B cell (primary cell): Measurements from ENCODE around the gene RNF224. TPM values are rescaled to one million over a fixed set of nuclear protein-coding genes. Genes with fewer than 3 reads are reported as not detected.

ENCODE experiments used
- ATAC-seq: fragments of 200-7000 bp; cut with Tn5 transposase; one replicate; pipeline ENCODE4 v1.10.0; 2021; ENCODE audit warnings: low read depth, mild to moderate bottlenecking, moderate number of reproducible peaks, moderate library complexity
- CTCF ChIA-PET: fragments of 350-600 bp; sonication (Branson Sonifier 250); formaldehyde crosslinking; loops from one replicate; lab custom pipeline; 2021; ENCODE audit warnings: antibody characterized with exemption, inconsistent platforms; lab: Charles Lee
- POLR2A ChIA-PET: fragments of 350-600 bp; sonication (Branson Sonifier 250); formaldehyde crosslinking; loops from one replicate; lab custom pipeline; 2021; ENCODE audit warnings: antibody characterized with exemption; lab: Charles Lee
- DNase-seq: peaks from one replicate; pipeline ENCODE4 v3.0.0; 2013
- H2AFZ ChIP-seq: 2 replicates; pipeline ENCODE4 v1.6.1; 2012; ENCODE audit warnings: mild to moderate bottlenecking, low read depth, low read length; ENCODE audit not compliant: insufficient read depth, poor library complexity, severe bottlenecking
- H3K27ac ChIP-seq, 2 donors: 1 replicate in 1 of 2; 2 replicates in 1 of 2; pipeline ENCODE4 v1.5.1; 2012 to 2013; ENCODE audit warnings: low read length in 2 of 2, mild to moderate bottlenecking in 2 of 2, moderate library complexity in 1 of 2
- H3K27me3 ChIP-seq, 4 experiments: fragments of 200-600 bp in 1 of 4; sonication (generic) in 1 of 4; replicated peaks in 1 of 4; 1 replicate in 2 of 4; 2 replicates in 2 of 4; pipeline versions ENCODE4 v1.6.1 to v1.7.0; 2013 to 2016; ENCODE audit warnings: low read length in 3 of 4, mild to moderate bottlenecking in 2 of 4, mixed read lengths in 1 of 4, moderate library complexity in 1 of 4; ENCODE audit not compliant: insufficient read depth in 4 of 4, control insufficient read depth in 3 of 4; ENCODE audit errors: control extremely low read depth in 1 of 4
- H3K36me3 ChIP-seq, 2 experiments: replicated peaks in 1 of 2; 1 replicate in 1 of 2; 2 replicates in 1 of 2; pipeline versions ENCODE4 v1.6.1 to v1.7.1; 2013; ENCODE audit warnings: low read length in 1 of 2; ENCODE audit not compliant: insufficient read depth in 2 of 2, control insufficient read depth in 1 of 2; ENCODE audit errors: control extremely low read depth in 1 of 2, extremely low read depth in 1 of 2
- H3K4me1 ChIP-seq, 2 donors: fragments of 200-600 bp in 1 of 2; sonication (generic) in 1 of 2; 1 replicate in 1 of 2; 2 replicates in 1 of 2; pipeline versions ENCODE4 v1.5.1 to v1.6.1; 2013 to 2017; ENCODE audit warnings: low read length in 2 of 2; ENCODE audit not compliant: control insufficient read depth in 2 of 2, insufficient read depth in 2 of 2
- H3K4me2 ChIP-seq: replicated peaks from 2 replicates; pipeline ENCODE3; 2012; ENCODE audit warnings: mild to moderate bottlenecking, low read depth, low read length; ENCODE audit not compliant: poor library complexity, severe bottlenecking
- H3K4me3 ChIP-seq, 5 experiments: fragments of 200-600 bp in 1 of 5; sonication (generic) in 1 of 5; 1 replicate in 3 of 5; 2 replicates in 2 of 5; pipeline versions ENCODE4 v1.5.1 to v1.7.0; 2011 to 2016; ENCODE audit warnings: low read length in 4 of 5, mild to moderate bottlenecking in 4 of 5, low read depth in 2 of 5, control low read depth in 1 of 5, moderate library complexity in 1 of 5; ENCODE audit not compliant: insufficient read depth in 1 of 5; ENCODE audit errors: control extremely low read depth in 1 of 5, extremely low read depth in 1 of 5
- H3K79me2 ChIP-seq: fragments of 200-600 bp; sonication (generic); one replicate; pipeline ENCODE4 v1.6.0; 2016; ENCODE audit warnings: low read length; ENCODE audit not compliant: control insufficient read depth, insufficient read depth
- H3K9ac ChIP-seq: fragments of 200-600 bp; sonication (generic); 2 replicates; pipeline ENCODE4 v1.6.1; 2017; ENCODE audit warnings: mild to moderate bottlenecking, low read length, moderate library complexity
- H3K9me3 ChIP-seq, 3 donors: one replicate each; pipeline versions ENCODE4 v1.6.1 to v1.7.1; 2013; ENCODE audit warnings: low read length in 2 of 3; ENCODE audit not compliant: control insufficient read depth in 2 of 3, insufficient read depth in 1 of 3; ENCODE audit errors: control extremely low read depth in 1 of 3
- H4K20me1 ChIP-seq: 2 replicates; pipeline ENCODE4 v1.6.0; 2012; ENCODE audit warnings: mild to moderate bottlenecking, low read length; ENCODE audit not compliant: insufficient read depth, control insufficient read depth, poor library complexity, severe bottlenecking
- H3K27ac Mint-ChIP-seq: one replicate; pipeline ENCODE4 v1.8.0; 2021; ENCODE audit warnings: mixed read lengths
- H3K27me3 Mint-ChIP-seq: one replicate; pipeline ENCODE4 v1.8.0; 2021; ENCODE audit warnings: mixed read lengths
- H3K4me1 Mint-ChIP-seq: one replicate; pipeline ENCODE4 v1.8.0; 2021; ENCODE audit warnings: mixed read lengths
- H3K4me3 Mint-ChIP-seq: one replicate; pipeline ENCODE4 v1.8.0; 2021; ENCODE audit warnings: mixed read lengths
- H3K9me3 Mint-ChIP-seq: one replicate; pipeline ENCODE4 v1.8.0; 2022; ENCODE audit warnings: mixed read lengths; ENCODE audit not compliant: insufficient read depth
- EZH2 ChIP-seq: IDR thresholded peaks from 2 replicates; pipeline ENCODE4 v1.6.1; 2012; ENCODE audit warnings: borderline replicate concordance, low read depth, mild to moderate bottlenecking, moderate library complexity, low read length; ENCODE audit not compliant: insufficient read depth, poor library complexity, severe bottlenecking
- WGBS: methylation state at CpG from one replicate; pipeline ENCODE4 v1.1.5; 2013; ENCODE audit warnings: missing lambda C conversion rate; ENCODE audit not compliant: insufficient coverage; 5-methylcytosine and 5-hydroxymethylcytosine counted together
- intact Hi-C: fragments of 100-400 bp; cut with micrococcal nuclease; formaldehyde crosslinking; loops from one replicate; pipeline ENCODE4 v1.10.0; 2022
- polyA plus RNA-seq: library from polyadenylated mRNA; depleted of rRNA; stranded (reverse); fragments of >200 nt; gene quantifications from 2 replicates; pipeline ENCODE4 v1.2.3, GENCODE V29; 2012
- total RNA-seq, 2 donors: library from RNA; stranded (reverse); fragments of 120-200 nt in 1 of 2; gene quantifications; 1 replicate in 1 of 2; 2 replicates in 1 of 2; pipeline versions ENCODE4 v1.2.3 to v1.2.4, GENCODE V29; 2013 to 2022
- TF ChIP-seq, protein P1 (sequence below): fragments of 200-600 bp; IDR thresholded peaks from one replicate; pipeline ENCODE4 v1.8.0; 2022; ENCODE audit warnings: antibody characterized with exemption, mild to moderate bottlenecking

Gene RNF224
- total and polyA plus RNA-seq, 2 donors (not counting 1 experiment from before 2014, with no cell fraction given): not detected

DNA sequence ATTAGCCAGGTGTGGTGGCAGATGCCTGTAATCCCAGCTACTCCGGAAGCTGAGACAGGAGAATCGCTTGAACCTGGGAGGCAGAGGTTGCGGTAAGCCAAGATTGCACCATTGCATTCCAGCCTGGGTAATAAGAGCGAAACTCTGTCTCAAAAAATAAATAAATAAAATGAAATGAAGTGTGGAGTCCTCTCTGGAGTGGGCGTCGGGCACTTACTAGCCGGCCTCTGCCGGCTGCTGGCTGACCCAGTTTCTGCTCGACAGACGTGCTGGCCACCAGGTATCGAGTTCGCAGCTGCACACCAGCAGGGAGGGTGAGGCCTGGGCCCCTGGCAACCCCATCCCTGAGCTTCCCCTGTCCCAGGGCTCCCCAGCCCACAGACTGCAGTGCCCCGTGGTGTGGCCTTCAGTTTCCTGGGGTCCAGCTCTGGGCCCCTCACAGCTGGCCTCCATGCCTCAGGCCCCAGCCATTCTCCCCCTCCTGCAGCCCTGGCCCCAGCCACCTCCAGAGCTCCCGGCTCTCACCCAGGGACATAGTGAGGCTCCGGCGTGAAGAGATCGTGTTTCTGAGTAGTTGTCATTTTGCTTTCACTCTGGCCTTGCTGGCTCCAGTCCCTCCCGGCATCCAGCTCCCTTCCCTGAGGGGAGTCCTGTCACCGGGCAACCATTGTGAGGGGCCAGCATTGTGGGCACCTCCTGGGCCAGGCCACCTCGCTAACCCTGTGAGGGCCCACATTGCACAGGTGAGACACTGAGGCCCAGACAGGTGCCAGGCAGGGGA is 20.0 kb downstream of the RNF224 start:
- H3K4me1 ChIP-seq: peaks cover 5% of the 10 kb centered on the region in 2 donors
- POLR2A ChIA-PET: interaction anchor here (0.6 kb wide), 1 partner anchor 188 kb away, joined by 8 read pairs; no protein-coding TSS in a partner anchor
- H3K36me3 ChIP-seq: peaks cover 0 to 14% of the 10 kb centered on the region in 2 experiments
- H2AFZ ChIP-seq: no peak overlapping the region
- H3K27ac ChIP-seq: no peak overlapping the region
- no peak for ATAC-seq
- peaks cover 20% of the 10 kb centered on the region for H4K20me1 ChIP-seq
- H3K4me2 ChIP-seq: no peak overlapping the region
- CTCF ChIA-PET: interaction anchor here (2.5 kb wide), 1 partner anchor 11 kb away, joined by 13 read pairs; no protein-coding TSS in a partner anchor
- H3K9ac ChIP-seq: no peak overlapping the region
- H3K9me3 ChIP-seq: no peaks in the 10 kb centered on the region
- DNase-seq: no peak
- WGBS: 89% methylated on average over 19 of the region's 20 CpGs
- TF ChIP-seq, protein P1, sequence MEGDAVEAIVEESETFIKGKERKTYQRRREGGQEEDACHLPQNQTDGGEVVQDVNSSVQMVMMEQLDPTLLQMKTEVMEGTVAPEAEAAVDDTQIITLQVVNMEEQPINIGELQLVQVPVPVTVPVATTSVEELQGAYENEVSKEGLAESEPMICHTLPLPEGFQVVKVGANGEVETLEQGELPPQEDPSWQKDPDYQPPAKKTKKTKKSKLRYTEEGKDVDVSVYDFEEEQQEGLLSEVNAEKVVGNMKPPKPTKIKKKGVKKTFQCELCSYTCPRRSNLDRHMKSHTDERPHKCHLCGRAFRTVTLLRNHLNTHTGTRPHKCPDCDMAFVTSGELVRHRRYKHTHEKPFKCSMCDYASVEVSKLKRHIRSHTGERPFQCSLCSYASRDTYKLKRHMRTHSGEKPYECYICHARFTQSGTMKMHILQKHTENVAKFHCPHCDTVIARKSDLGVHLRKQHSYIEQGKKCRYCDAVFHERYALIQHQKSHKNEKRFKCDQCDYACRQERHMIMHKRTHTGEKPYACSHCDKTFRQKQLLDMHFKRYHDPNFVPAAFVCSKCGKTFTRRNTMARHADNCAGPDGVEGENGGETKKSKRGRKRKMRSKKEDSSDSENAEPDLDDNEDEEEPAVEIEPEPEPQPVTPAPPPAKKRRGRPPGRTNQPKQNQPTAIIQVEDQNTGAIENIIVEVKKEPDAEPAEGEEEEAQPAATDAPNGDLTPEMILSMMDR: no peak
- no peak for TF ChIP-seq EZH2
- no peaks in the 10 kb centered on the region for H3K27me3 Mint-ChIP-seq
- peaks cover 25% of the 10 kb centered on the region for H3K79me2 ChIP-seq
- intact Hi-C loops: no loop called here
- peaks cover 14% of the 10 kb centered on the region for H3K4me1 Mint-ChIP-seq
- H3K27ac Mint-ChIP-seq: no peak overlapping the region
- no peaks in the 10 kb centered on the region for H3K9me3 Mint-ChIP-seq
- no peak overlapping the region for H3K4me3 ChIP-seq
- no peak overlapping the region for H3K4me3 Mint-ChIP-seq
- no peaks in the 10 kb centered on the region for H3K27me3 ChIP-seq

DNA sequence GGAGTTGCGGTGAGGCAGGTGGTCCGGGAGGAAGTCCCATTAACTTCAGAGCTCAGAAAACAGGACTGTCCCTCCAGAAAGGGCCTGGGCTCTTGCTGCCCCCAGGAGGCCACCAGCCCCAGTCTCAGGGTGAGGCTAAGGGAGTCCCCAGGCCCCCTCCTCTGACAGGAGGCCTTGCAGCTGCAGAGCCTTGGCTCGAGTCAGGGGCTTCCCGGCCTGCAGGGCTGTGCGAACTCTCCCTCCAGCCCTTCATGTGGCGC is 20.5 kb downstream of the RNF224 start:
- H3K27me3 Mint-ChIP-seq: no peaks in the 10 kb centered on the region
- no peak overlapping the region for H2AFZ ChIP-seq
- intact Hi-C loops: no loop called here
- no peak overlapping the region for H3K27ac Mint-ChIP-seq
- H3K4me2 ChIP-seq: no peak overlapping the region
- DNase-seq (no peak), ATAC-seq (no peak)
- H3K4me3 Mint-ChIP-seq: no peak overlapping the region
- H3K36me3 ChIP-seq: peaks cover 0 to 9% of the 10 kb centered on the region in 2 experiments
- peaks cover 15% of the 10 kb centered on the region for H4K20me1 ChIP-seq
- TF ChIP-seq EZH2: no peak
- TF ChIP-seq, protein P1: no peak
- peaks cover 0 to 2% of the 10 kb centered on the region in 2 donors for H3K4me1 ChIP-seq
- no peaks in the 10 kb centered on the region for H3K9me3 ChIP-seq
- H3K27me3 ChIP-seq: no peaks in the 10 kb centered on the region
- ChIA-PET CTCF (interaction anchor here (0.7 to 2.5 kb wide), 2 partner anchors 11 to 18 kb away, joined by 3 to 13 read pairs; no protein-coding TSS in a partner anchor), POLR2A (no interaction called here)
- no CpG with 5 or more reads among the region's 6 CpGs for WGBS
- no peak overlapping the region for H3K4me3 ChIP-seq
- H3K79me2 ChIP-seq: peaks cover 19% of the 10 kb centered on the region
- no peak overlapping the region for H3K9ac ChIP-seq
- H3K27ac ChIP-seq: no peak overlapping the region
- H3K9me3 Mint-ChIP-seq: no peaks in the 10 kb centered on the region
- peaks cover 9% of the 10 kb centered on the region for H3K4me1 Mint-ChIP-seq
